HepG2 (cell line): Measurements from ENCODE around the gene BTNL3. TPM values are rescaled to one million over a fixed set of nuclear protein-coding genes. Genes with fewer than 3 reads are reported as not detected.

ENCODE experiments used
- ATAC-seq: fragments of 200-7000 bp; cut with Tn5 transposase; 3 replicates; pipeline ENCODE4 v1.9.1; 2020; ENCODE audit warnings: mild to moderate bottlenecking, moderate library complexity
- BruUV-seq: library from RNA; stranded (reverse); fragments of 400-500 nt; replicated peaks from 2 replicates; lab custom pipeline; 2021; lab: Mats Ljungman, UMichigan
- CTCF ChIA-PET: fragments of 300-600 bp; formaldehyde crosslinking; extraction: SDS; loops from one replicate; lab custom pipeline; 2021; ENCODE audit warnings: low total read pairs, inconsistent platforms, low intra/inter-chr PET ratio; lab: Yijun Ruan, JAX
- POLR2A ChIA-PET: fragments of 350-600 bp; sonication (Branson Sonifier 250); formaldehyde crosslinking; loops from one replicate; lab custom pipeline; 2020; ENCODE audit warnings: antibody characterized with exemption, inconsistent platforms; lab: Yijun Ruan, JAX
- DNase-seq: peaks from one replicate; pipeline ENCODE4 v3.0.0-alpha.2; 2015; ENCODE audit warnings: low spot score
- FAIRE-seq: peaks from 3 replicates; lab custom pipeline; 2011; peaks lifted over from hg19 to GRCh38; lab: Jason Lieb, UNC
- H2AFZ ChIP-seq: one replicate; pipeline ENCODE4 v1.6.1; 2011; ENCODE audit warnings: low read length, inconsistent platforms
- H3K27ac ChIP-seq: fragments of 300-600 bp; 3 replicates; pipeline ENCODE4 v1.8.0; 2011; ENCODE audit warnings: mixed run types, mild to moderate bottlenecking, mixed read lengths, low read length, inconsistent platforms; ENCODE audit not compliant: insufficient read depth; ENCODE audit errors: extremely low read length
- H3K27me3 ChIP-seq, 2 experiments: fragments of 200-600 bp in 1 of 2; 2 replicates in 1 of 2; 3 replicates in 1 of 2; pipeline versions ENCODE4 v1.6.0 to v1.8.0; 2011; ENCODE audit warnings: low read length in 2 of 2, mild to moderate bottlenecking in 2 of 2, moderate library complexity in 2 of 2, inconsistent platforms in 1 of 2; ENCODE audit not compliant: insufficient read depth in 2 of 2, control insufficient read depth in 1 of 2
- H3K36me3 ChIP-seq, 2 experiments: fragments of 200-600 bp in 1 of 2; replicated peaks in 1 of 2; 2 replicates in 1 of 2; 3 replicates in 1 of 2; pipeline versions ENCODE4 v1.5.1 to v1.8.0; 2011; ENCODE audit warnings: low read length in 2 of 2, inconsistent platforms in 1 of 2; ENCODE audit not compliant: insufficient read depth in 2 of 2, control insufficient read depth in 1 of 2
- H3K4me1 ChIP-seq: 2 replicates; pipeline ENCODE4 v1.5.1; 2012; ENCODE audit warnings: low read length, inconsistent platforms; ENCODE audit not compliant: insufficient read depth
- H3K4me2 ChIP-seq: 2 replicates; pipeline ENCODE4 v1.6.0; 2011; ENCODE audit warnings: low read depth, low read length, inconsistent platforms
- H3K4me3 ChIP-seq, 3 experiments: fragments of 200-600 bp in 1 of 3; sonication (generic), shearing (Covaris generic) in 1 of 3; replicated peaks in 1 of 3; 2 replicates each; pipeline ENCODE4 v1.5.1; 2011 to 2016; ENCODE audit warnings: low read length in 3 of 3, inconsistent platforms in 2 of 3, low read depth in 2 of 3, mild to moderate bottlenecking in 2 of 3, control low read depth in 1 of 3, mixed read lengths in 1 of 3; ENCODE audit not compliant: insufficient read depth in 1 of 3
- H3K79me2 ChIP-seq: one replicate; pipeline ENCODE4 v1.6.1; 2011; ENCODE audit warnings: low read length, inconsistent platforms; ENCODE audit not compliant: insufficient read depth
- H3K9ac ChIP-seq: 2 replicates; pipeline ENCODE4 v1.6.0; 2011; ENCODE audit warnings: mild to moderate bottlenecking, low read depth, low read length, inconsistent platforms; ENCODE audit not compliant: insufficient read depth
- H3K9me3 ChIP-seq: 2 replicates; pipeline ENCODE4 v1.5.1; 2012; ENCODE audit warnings: mild to moderate bottlenecking, low read length
- H4K20me1 ChIP-seq: 2 replicates; pipeline ENCODE4 v1.6.0; 2011; ENCODE audit warnings: inconsistent platforms, mild to moderate bottlenecking, low read length, moderate library complexity; ENCODE audit not compliant: insufficient read depth
- CENPT ChIP-seq: sonication (generic); formaldehyde crosslinking; IDR thresholded peaks from 2 replicates; pipeline ENCODE4 v1.8.0; 2022; ENCODE audit warnings: low read depth, mild to moderate bottlenecking, moderate library complexity, missing genetic modification reagents
- HOXD1 ChIP-seq: sonication (generic); formaldehyde crosslinking; IDR thresholded peaks from 2 replicates; pipeline ENCODE4 v1.5.0; 2020; ENCODE audit warnings: missing genetic modification reagents
- MED1 ChIP-seq: sonication (generic); formaldehyde crosslinking; IDR thresholded peaks from 2 replicates; pipeline ENCODE4 v1.4.0; 2020; ENCODE audit warnings: missing genetic modification reagents
- NKX3-1 ChIP-seq: sonication (generic); formaldehyde crosslinking; IDR thresholded peaks from 2 replicates; pipeline ENCODE4 v1.5.0; 2020; ENCODE audit warnings: missing genetic modification reagents
- REXO4 ChIP-seq: sonication (generic); formaldehyde crosslinking; IDR thresholded peaks from 2 replicates; pipeline ENCODE4 v1.8.0; 2022; ENCODE audit warnings: missing genetic modification reagents, mild to moderate bottlenecking, borderline replicate concordance
- SETDB1 ChIP-seq: sonication (generic); formaldehyde crosslinking; IDR thresholded peaks from 2 replicates; pipeline ENCODE4 v1.5.1; 2020; ENCODE audit warnings: missing genetic modification reagents, mild to moderate bottlenecking, borderline replicate concordance
- TARDBP ChIP-seq: sonication (generic); formaldehyde crosslinking; IDR thresholded peaks from 2 replicates; pipeline ENCODE4 v1.8.0; 2022; ENCODE audit warnings: mild to moderate bottlenecking, missing genetic modification reagents
- ZBTB44 ChIP-seq: sonication (generic); formaldehyde crosslinking; IDR thresholded peaks from 2 replicates; pipeline ENCODE4 v1.4.0; 2020; ENCODE audit warnings: missing genetic modification reagents
- ZNF577 ChIP-seq: sonication (generic); formaldehyde crosslinking; IDR thresholded peaks from 2 replicates; pipeline ENCODE4 v1.4.0; 2020; ENCODE audit warnings: mild to moderate bottlenecking, low read depth, missing genetic modification reagents, borderline replicate concordance
- ZNF737 ChIP-seq: sonication (generic); formaldehyde crosslinking; IDR thresholded peaks from 2 replicates; pipeline ENCODE4 v1.5.0; 2020; ENCODE audit warnings: missing genetic modification reagents, mild to moderate bottlenecking, borderline replicate concordance
- WGBS: methylation state at CpG from one replicate; pipeline ENCODE4 v1.1.6; 2017; ENCODE audit warnings: low lambda C conversion rate; 5-methylcytosine and 5-hydroxymethylcytosine counted together
- in situ Hi-C: cut with HindIII; loops from 2 replicates; pipeline ENCODE4 v1.10.0; 2017; ENCODE audit warnings: low pct_unique_long_range_greater_than_20kb; ENCODE audit not compliant: extremely low pct_ligation_motif_present
- intact Hi-C: fragments of 100-400 bp; cut with micrococcal nuclease; formaldehyde crosslinking; loops from one replicate; pipeline ENCODE4 v1.10.0; 2022; ENCODE audit not compliant: unreplicated experiment
- polyA plus RNA-seq, 8 experiments: library from polyadenylated mRNA; depleted of rRNA in 3 of 8; stranded (reverse) in 7 of 8; unstranded in 1 of 8; fragments of >200 nt; fragmentation: Illumina TruSeq in 4 of 8; extraction: Trizol in 4 of 8; gene quantifications; 2 replicates each; pipeline versions ENCODE4 v1.2.1 to v1.2.3, GENCODE V29; 2011 to 2016; ENCODE audit warnings: low read depth in 4 of 8, missing spikeins in 1 of 8, mixed read lengths in 1 of 8; ENCODE audit not compliant: insufficient read depth in 1 of 8
- total RNA-seq, 5 experiments: library from RNA; depleted of rRNA; stranded (reverse); fragments of >200 nt; fragmentation: Illumina TruSeq; extraction: Trizol; gene quantifications; 2 replicates each; pipeline ENCODE4 v1.2.3, GENCODE V29; 2016; ENCODE audit warnings: low read depth in 1 of 5
- TF ChIP-seq, protein P1 (sequence below), 2 experiments: fragments of 450-650 bp in 1 of 2; sonication (generic) in 1 of 2; formaldehyde crosslinking; IDR thresholded peaks; 2 replicates each; pipeline versions ENCODE4 v1.5.0 to v1.8.0; 2020 to 2022; ENCODE audit warnings: mild to moderate bottlenecking in 1 of 2, missing genetic modification reagents in 1 of 2
- TF ChIP-seq, protein P2 (sequence below): sonication (generic); formaldehyde crosslinking; IDR thresholded peaks from 2 replicates; pipeline ENCODE4 v1.8.0; 2022; ENCODE audit warnings: mild to moderate bottlenecking, missing genetic modification reagents, moderate library complexity
- TF ChIP-seq, protein P3 (sequence below): sonication (generic); formaldehyde crosslinking; conservative IDR thresholded peaks from 2 replicates; pipeline ENCODE4 v1.8.0; 2022; ENCODE audit warnings: mild to moderate bottlenecking, moderate library complexity, missing genetic modification reagents
- TF ChIP-seq, protein P4 (sequence below): sonication (generic); formaldehyde crosslinking; IDR thresholded peaks from 2 replicates; pipeline ENCODE4 v1.9.0; 2022; ENCODE audit warnings: missing genetic modification reagents, mild to moderate bottlenecking, borderline replicate concordance

Gene BTNL3
- total and polyA plus RNA-seq, 2 of the 13 experiments (the other 11 are each of a cell fraction or from before 2014, with no cell fraction given), result not detected

DNA sequence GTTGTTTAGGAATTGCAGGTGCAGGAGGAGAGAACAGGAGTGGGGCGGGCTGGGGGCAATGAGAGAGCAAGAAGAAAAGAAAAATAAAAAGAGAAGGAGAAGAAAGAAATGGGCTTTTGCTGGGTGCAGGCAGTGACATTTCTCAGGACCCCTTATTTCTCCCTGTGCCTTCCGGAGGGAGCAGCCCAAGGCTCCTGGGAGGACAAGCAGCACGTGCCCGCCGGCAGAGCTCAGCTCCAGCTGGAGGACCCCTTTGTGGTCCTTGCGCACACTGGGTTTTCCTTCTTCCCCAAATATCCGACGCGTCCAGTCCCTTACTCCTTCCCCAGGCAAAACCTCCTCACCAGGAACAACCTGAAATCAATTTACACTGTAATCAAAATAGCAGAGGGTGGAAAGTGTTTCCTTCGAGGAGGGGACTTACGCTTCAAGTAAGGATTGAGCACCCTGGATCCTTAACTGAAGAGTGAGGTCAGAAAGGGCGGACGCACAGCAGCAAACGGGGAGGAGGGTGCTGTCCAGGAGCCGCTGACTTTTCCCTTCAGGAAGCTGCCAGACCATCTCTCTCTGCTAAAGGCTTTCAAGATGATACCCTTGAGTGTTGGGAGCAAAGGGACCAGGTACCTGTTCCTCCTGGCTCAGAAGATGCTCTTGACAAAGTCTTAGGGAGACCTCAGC lies 53.5 kb downstream of the BTNL3 start:
- Histone ChIP-seq H3K36me3 (no peaks in the 10 kb centered on the region), H3K4me3 (no peak overlapping the region), H3K4me1 (no peaks in the 10 kb centered on the region), H3K4me2 (no peak overlapping the region), H3K79me2 (no peaks in the 10 kb centered on the region), H3K27ac (no peak overlapping the region), H3K9ac (no peak overlapping the region), H2AFZ (no peak overlapping the region), H4K20me1 (no peaks in the 10 kb centered on the region), H3K9me3 (no peaks in the 10 kb centered on the region), H3K27me3 (peaks cover 0 to 71% of the 10 kb centered on the region in 2 experiments; a peak in 4 of 5 replicates)
- no TSS peak for BruUV-seq
- ChIA-PET CTCF (no interaction called here), POLR2A (no interaction called here)
- in situ Hi-C loops (no loop called here), intact Hi-C loops (no loop called here)
- FAIRE-seq (no peak), DNase-seq (no peak), ATAC-seq (no peak)
- WGBS, result 33% methylated on average over 13 of the region's 15 CpGs
- TF ChIP-seq MED1 (CRISPR knock-in tag) (no peak), NKX3-1 (CRISPR knock-in tag) (no peak), HOXD1 (no peak), ZNF737 (CRISPR knock-in tag) (no peak), TARDBP (CRISPR knock-in tag) (no peak), CENPT (no peak), ZBTB44 (CRISPR knock-in tag) (no peak), ZNF577 (CRISPR knock-in tag) (no peak), SETDB1 (CRISPR knock-in tag) (no peak), REXO4 (CRISPR knock-in tag) (no peak)
- TF ChIP-seq, protein P1, sequence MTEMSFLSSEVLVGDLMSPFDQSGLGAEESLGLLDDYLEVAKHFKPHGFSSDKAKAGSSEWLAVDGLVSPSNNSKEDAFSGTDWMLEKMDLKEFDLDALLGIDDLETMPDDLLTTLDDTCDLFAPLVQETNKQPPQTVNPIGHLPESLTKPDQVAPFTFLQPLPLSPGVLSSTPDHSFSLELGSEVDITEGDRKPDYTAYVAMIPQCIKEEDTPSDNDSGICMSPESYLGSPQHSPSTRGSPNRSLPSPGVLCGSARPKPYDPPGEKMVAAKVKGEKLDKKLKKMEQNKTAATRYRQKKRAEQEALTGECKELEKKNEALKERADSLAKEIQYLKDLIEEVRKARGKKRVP (CRISPR knock-in tag; IDR thresholded peaks at IDR 0.05), result no peak
- TF ChIP-seq, protein P2, sequence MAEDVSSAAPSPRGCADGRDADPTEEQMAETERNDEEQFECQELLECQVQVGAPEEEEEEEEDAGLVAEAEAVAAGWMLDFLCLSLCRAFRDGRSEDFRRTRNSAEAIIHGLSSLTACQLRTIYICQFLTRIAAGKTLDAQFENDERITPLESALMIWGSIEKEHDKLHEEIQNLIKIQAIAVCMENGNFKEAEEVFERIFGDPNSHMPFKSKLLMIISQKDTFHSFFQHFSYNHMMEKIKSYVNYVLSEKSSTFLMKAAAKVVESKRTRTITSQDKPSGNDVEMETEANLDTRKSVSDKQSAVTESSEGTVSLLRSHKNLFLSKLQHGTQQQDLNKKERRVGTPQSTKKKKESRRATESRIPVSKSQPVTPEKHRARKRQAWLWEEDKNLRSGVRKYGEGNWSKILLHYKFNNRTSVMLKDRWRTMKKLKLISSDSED (CRISPR knock-in tag), result no peak
- TF ChIP-seq, protein P3, sequence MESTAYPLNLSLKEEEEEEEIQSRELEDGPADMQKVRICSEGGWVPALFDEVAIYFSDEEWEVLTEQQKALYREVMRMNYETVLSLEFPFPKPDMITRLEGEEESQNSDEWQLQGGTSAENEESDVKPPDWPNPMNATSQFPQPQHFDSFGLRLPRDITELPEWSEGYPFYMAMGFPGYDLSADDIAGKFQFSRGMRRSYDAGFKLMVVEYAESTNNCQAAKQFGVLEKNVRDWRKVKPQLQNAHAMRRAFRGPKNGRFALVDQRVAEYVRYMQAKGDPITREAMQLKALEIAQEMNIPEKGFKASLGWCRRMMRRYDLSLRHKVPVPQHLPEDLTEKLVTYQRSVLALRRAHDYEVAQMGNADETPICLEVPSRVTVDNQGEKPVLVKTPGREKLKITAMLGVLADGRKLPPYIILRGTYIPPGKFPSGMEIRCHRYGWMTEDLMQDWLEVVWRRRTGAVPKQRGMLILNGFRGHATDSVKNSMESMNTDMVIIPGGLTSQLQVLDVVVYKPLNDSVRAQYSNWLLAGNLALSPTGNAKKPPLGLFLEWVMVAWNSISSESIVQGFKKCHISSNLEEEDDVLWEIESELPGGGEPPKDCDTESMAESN (CRISPR knock-in tag), result no peak
- TF ChIP-seq, protein P4, sequence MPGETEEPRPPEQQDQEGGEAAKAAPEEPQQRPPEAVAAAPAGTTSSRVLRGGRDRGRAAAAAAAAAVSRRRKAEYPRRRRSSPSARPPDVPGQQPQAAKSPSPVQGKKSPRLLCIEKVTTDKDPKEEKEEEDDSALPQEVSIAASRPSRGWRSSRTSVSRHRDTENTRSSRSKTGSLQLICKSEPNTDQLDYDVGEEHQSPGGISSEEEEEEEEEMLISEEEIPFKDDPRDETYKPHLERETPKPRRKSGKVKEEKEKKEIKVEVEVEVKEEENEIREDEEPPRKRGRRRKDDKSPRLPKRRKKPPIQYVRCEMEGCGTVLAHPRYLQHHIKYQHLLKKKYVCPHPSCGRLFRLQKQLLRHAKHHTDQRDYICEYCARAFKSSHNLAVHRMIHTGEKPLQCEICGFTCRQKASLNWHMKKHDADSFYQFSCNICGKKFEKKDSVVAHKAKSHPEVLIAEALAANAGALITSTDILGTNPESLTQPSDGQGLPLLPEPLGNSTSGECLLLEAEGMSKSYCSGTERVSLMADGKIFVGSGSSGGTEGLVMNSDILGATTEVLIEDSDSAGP (CRISPR knock-in tag), result no peak
